Vagina (tissue), 2 donors: ENCODE measurements around the gene CHMP6.

Experiments used
- POLR2A ChIP-seq, 2 donors: fragments of 450-650 bp; IDR thresholded peaks; one replicate each; pipeline ENCODE4 v1.6.1; 2017; ENCODE audit warnings: antibody characterized with exemption in 2 of 2, mild to moderate bottlenecking in 2 of 2, moderate library complexity in 2 of 2
- POLR2AphosphoS5 ChIP-seq, 2 donors: sonication (generic); formaldehyde crosslinking; IDR thresholded peaks; one replicate each; pipeline ENCODE4 v1.9.0; 2017; ENCODE audit warnings: antibody characterized with exemption in 2 of 2, mild to moderate bottlenecking in 2 of 2, low read depth in 1 of 2; ENCODE audit not compliant: insufficient read depth in 1 of 2
- TF ChIP-seq, protein P1 (sequence below), 3 experiments: fragments of 450-650 bp in 2 of 3; fragments of 200-600 bp in 1 of 3; sonication (generic) in 1 of 3; IDR thresholded peaks; one replicate each; pipeline ENCODE4 v1.5.1; 2017 to 2019; ENCODE audit warnings: antibody characterized with exemption in 3 of 3, mild to moderate bottlenecking in 2 of 3, moderate library complexity in 2 of 3

DNA sequence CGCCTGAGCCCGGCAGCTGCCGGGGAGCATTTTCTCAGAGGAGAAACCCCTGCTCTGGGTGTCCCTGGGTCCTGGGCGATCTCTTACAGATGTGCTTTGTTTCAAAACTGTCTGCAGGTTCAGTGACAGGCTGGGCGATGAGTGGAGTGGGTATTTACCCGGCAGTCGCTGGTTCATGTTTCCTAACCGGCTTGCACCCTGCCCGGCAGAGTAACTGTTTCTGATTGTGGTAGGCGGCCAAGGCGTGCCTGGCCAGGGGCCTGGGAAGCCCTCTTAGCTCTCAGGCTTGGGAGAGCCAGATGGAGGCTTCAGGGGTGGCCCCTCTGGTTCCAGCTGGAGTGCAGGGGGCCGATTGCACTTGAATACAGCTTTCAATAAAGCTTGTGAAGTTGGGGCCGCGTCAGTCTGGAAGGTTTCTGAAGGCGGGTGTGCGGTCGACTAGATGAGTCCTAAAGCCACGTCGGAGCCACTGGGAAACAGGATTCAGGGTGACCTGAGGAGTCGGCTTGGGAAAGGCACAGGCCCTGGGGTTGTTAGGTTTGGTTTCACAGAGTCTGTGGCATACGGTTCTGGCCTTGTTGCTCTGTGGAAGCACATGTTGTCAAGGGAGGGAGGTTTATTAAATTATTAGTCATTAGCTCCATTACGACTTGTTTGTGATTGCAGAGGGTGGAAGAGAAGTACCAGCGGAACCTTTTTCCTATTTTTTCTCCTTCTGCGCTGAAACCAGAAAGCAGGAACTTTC is 44.7 kb downstream of the CHMP6 start:
- TF ChIP-seq POLR2AphosphoS5 (IDR thresholded peaks at IDR 0.05; ENCODE audit: insufficient read depth in 1 of 2, low read depth in 1 of 2) (peak in 1 of 2 donors; percentile 50), POLR2A (IDR thresholded peaks at IDR 0.05) (no peak)
- TF ChIP-seq, protein P1, sequence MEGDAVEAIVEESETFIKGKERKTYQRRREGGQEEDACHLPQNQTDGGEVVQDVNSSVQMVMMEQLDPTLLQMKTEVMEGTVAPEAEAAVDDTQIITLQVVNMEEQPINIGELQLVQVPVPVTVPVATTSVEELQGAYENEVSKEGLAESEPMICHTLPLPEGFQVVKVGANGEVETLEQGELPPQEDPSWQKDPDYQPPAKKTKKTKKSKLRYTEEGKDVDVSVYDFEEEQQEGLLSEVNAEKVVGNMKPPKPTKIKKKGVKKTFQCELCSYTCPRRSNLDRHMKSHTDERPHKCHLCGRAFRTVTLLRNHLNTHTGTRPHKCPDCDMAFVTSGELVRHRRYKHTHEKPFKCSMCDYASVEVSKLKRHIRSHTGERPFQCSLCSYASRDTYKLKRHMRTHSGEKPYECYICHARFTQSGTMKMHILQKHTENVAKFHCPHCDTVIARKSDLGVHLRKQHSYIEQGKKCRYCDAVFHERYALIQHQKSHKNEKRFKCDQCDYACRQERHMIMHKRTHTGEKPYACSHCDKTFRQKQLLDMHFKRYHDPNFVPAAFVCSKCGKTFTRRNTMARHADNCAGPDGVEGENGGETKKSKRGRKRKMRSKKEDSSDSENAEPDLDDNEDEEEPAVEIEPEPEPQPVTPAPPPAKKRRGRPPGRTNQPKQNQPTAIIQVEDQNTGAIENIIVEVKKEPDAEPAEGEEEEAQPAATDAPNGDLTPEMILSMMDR (IDR thresholded peaks at IDR 0.05), result no peak
